NCI-H526 (cell line): Measurements from ENCODE around the gene SYT12.

Source experiments
- DNase-seq, 2 experiments: peaks; one replicate each; lab custom pipeline; 2025; lab: John Stamatoyannopoulos, UW

The SYT12 gene

DNA sequence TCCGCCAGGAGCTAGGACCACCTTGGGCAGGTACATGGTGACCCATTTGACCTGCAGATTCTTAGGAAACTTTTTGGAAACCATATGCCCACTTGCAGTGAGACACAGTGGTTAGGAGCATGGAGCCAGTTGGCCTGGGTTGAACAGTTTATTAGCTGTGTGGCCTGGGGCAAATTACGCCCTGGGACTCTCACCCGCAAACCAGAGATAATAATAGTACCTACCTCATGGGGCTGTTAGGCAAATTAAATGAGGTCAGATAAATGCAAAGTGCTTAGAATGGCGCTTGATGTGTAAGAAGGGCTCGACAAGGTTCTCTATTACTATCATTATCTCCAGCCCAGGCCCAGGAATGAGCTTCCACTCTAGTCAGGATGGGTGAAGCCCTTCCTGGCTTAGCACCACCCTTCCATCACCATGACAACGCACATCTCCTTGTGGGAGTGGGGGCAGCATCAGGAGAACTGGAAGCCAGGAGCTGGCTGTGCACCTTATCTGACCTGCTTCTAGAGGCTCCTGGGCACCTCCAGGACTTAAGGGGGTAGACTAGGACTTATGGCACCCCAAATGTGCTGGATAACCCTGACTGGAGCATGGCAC is 5.1 kb downstream of the SYT12 start:
- peak; percentile 93 to 96 for DNase-seq

DNA sequence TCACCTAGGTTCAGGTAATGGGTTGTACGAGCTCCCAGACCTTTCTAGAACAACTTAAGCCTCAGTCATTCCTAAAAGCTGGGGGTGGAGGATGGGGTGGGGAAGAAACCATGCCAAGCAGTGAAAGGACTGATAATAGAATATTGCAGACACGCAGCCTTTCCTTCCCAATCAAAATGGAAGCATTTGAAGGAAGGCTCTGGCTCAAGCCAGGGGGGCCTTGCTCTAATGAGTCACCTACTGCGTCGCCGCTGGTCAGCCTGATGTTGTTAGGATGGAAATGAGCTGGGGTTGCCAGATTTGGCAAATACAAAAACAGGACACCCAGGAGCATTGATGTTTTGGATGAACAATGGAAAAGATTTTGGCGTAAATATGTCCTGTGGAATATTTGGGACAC is 6.2 kb downstream of the SYT12 start:
- no peak for DNase-seq

GRCh38 chr11:67030976-67031375 is 8.0 kb downstream of the SYT12 start:
- peak; percentile 51 to 76 for DNase-seq

DNA sequence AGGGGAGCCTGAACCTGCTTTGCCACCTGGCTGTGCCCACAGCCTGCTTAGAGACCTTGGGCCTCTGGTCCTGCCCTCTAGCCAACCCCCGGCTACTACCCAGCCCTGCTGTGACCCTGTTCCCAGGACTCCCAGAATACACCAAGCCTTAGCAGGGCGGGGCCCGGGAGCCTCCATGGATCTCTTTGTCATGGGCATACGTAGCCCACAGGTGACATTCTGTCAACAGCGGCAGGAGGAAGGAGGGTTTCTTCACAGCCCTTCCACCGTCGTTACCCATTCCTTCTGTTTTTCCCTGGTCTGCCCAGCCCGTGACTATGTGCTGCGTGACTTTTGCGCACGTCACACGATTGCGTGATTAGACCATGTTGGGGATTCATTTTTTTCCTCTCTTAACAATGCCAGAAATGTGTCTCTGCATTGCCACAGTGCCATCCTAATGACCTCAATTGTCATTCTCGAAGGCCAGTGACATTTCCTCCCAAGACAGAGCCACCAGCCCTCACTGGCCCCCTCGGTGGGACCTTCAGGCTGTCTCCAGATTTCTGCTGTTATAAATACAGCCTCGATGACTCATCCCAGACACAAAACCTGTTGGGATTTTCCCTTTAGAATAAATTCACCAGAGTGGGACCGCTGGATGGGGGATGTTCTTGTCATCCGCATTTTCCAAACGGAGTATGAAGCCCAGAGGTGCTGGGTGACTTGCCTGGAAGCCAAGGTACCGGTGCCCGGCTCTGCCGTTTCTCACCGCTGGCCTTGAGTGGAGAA is 9.0 kb downstream of the SYT12 start:
- no peak for DNase-seq

DNA sequence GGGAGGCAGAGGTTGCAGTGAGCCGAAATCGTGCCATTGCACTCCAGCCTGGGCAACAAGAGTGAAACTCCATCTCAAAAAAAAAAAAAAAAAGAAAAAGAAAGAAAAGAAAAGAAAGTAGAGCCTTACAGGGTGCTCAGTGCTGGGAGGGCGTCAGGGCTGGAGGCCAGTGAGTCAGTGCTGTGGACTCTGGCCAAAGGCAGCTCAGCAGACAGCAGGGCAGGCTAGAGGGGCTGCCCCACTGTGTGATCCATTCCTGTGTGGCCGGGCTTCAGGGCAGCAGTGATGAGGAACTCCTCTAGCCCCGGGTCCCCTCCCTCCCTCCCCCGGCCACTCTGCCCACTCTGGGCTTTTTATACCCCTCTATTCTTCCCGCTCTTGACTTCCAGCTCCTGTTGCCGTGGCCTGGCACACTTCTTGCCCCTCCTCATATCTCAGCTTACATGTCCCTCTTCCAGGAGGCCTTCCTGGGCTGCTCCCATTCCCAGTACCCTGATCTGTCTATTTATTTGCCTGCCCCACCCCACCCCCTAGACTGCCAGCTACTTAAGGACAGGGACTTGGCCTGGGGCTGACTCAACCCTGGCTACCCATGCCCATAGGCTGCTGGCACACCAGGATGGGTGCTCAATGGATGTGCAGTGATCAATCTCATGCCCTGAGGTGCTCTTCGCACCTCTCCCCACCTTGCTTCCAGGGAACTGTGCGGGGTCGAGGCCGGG is 10.1 kb downstream of the SYT12 start:
- no peak for DNase-seq

DNA sequence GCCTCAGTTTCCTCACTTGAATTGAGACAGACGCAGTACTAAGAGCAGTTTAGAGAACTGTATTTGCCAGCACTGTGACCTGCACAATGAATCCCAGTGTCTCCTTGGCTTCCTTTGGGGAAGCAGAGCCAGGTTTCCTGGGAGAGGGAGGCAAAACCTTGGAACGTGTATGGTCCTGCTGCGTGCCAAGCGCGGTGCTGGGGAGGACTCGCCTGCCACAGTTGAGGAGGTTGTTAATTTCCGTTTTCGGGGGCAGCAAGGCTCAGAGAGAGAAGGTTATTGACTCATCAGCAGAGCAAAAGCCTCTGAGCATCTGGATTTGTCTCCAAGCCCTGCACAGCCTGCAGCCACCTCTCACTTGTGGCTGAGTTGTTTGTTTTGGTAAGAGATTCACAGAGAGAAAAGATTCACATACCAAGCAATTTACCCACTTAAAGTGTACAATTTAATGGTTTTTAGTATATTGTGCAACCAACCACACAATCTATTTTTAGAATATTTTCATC is 10.8 kb downstream of the SYT12 start:
- DNase-seq = no peak

DNA sequence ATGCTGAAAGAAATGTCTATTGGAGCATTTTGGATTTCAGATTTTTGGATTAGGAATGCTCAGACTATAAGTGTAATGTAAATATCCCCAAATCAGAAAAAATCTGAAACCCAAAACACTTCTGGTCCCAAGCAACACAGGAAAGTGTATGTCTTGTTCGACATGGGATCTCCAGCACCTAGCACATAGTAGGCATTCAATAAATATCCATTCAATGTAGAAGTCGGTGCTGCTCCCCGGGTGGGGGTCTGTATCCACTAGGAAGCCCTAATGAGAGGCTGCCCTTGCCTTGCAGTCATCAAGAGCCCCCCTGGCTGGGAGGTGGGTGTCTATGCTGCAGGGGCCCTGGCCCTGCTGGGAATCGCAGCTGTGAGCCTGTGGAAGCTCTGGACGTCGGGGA is 11.4 kb downstream of the SYT12 start:
- DNase-seq = no peak

DNA sequence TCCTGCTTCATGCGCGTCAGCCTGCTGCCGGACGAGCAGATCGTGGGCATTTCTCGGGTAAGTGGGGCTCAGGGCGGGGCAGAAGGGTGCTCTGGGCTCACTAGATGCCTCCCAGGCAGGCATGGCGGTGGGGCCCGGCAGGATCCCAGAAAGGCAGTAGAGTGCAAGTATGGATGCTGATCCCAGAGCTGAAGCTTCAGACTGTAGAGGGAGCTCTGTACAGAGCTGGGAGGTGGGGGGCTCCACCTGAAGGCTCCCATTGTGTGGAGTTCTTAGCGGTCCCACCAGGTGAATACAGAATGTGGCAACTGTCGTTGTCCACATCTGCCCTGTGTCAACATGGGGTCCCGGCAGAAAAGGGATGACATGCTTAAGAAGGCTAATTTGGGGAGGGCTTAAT is 17.2 kb downstream of the SYT12 start:
- DNase-seq = no peak

- no peak for DNase-seq
Observed at GRCh38 chr11:67041602-67042001, 18.7 kb downstream of the SYT12 start.

GRCh38 chr11:67043572-67044349 is 20.8 kb downstream of the SYT12 start:
- DNase-seq = no peak

GRCh38 chr11:67044496-67044895 is 21.6 kb downstream of the SYT12 start:
- DNase-seq = no peak

- DNase-seq = no peak
Observed at GRCh38 chr11:67045314-67045713, 22.4 kb downstream of the SYT12 start.

- no peak for DNase-seq
Observed at GRCh38 chr11:67048515-67049130, 25.7 kb downstream of the SYT12 start.

GRCh38 chr11:67050139-67050538 is 27.2 kb downstream of the SYT12 start:
- no peak for DNase-seq

DNA sequence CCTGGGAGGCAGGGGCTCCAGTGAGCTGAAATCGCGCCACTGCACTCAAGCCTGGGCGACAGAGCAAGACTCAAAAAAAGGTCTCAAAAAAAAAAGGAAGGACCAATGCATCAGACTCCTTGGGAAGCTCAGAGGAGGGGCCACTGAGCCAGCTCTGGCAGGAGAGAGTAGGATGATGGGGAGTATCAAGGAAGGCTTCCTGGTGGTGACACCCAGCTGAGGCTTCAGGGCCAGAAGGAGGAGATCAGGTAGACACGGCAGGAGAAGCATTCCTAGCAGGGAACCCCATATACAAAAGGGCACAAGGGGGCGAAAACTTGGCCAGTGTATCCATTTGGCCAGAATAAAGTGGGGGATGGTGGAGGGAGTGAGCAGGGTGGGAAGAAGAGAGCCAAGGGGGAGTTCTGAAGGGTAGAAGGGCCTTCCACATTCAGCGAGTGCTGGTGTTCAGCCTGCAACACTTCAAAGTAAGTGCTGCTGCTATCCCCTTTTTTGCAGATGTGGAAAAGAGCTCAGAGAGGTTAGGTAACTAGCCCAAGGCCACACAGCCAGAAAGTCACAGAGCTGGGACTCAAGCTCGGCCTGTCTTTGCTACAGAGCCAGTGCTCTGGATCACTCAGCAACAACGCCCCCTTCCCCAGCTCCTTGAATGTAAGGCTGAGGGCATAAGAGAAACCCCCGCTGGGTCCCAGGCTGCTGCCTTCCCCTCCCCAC is 28.4 kb downstream of the SYT12 start:
- no peak for DNase-seq

GRCh38 chr11:67051945-67052488 is 29.1 kb downstream of the SYT12 start:
- no peak for DNase-seq

DNA sequence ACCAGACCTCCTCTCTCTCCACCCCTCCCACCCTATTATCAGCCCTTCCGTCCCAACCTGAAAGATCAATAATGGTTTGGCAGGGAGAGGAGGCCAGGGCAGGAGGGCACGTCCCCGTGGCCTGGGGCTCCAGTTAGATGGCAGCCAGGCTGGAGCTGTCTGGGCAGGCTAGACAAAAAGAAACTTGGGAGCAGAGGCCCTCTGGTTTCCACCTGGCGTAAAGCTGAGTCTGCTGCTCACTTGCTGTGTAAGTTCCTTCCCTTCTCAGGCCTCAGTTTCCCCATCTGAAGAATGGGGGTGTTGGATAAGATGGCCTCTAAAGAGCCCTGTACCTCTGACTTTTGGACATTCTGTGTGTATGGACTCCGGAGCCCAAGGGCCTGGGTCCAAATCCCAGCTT is 30.0 kb downstream of the SYT12 start:
- DNase-seq = no peak

GRCh38 chr11:67053896-67054329 is 31.0 kb downstream of the SYT12 start:
- peak in 1 of 2 experiments; percentile 79 for DNase-seq

DNA sequence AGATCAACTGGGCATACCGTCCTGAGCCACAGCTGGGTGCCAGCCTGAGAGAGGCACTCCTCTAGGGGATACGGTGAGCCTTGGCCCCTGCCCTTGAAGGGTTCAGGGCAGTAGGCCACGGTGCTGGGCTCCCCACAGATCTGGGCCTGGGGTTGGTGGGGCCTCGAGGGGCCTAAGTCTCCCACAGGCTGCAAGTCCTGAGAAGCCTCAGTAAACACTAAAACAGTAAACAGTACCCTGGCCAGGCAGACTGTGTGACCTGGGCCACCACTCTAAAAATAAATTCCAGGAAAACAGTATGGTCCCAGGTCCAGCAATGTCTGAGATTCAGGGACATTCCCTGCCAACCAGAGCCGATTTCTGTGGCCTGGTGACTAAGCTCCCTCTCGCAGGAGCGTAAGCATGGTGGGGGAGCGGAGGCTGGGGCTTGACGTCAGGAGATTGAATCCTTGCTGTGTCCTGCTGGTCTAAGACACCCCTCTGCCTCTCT is 31.5 kb downstream of the SYT12 start:
- DNase-seq = no peak

- DNase-seq = peak; percentile 76 to 79
Observed at GRCh38 chr11:67054836-67055523, 32.0 kb downstream of the SYT12 start.
